HepG2 (cell line): ENCODE results near the gene SLC16A1.

Source experiments
- EZH2 ChIP-seq: conservative IDR thresholded peaks from 2 replicates; pipeline ENCODE4 v1.6.1; 2012; ENCODE audit warnings: mild to moderate bottlenecking, low read depth, low read length, moderate library complexity
- GABPA ChIP-seq, 2 experiments: IDR thresholded peaks; 2 replicates each; pipeline ENCODE4 v1.6.1; 2011 to 2016; ENCODE audit warnings: low read depth in 2 of 2, low read length in 1 of 2, missing biosample characterization in 1 of 2, missing genetic modification characterization in 1 of 2
- SRF ChIP-seq: IDR thresholded peaks from 2 replicates; pipeline ENCODE4 v1.6.1; 2011; ENCODE audit warnings: mild to moderate bottlenecking, low read depth, low read length, moderate library complexity
- TCF7 ChIP-seq: sonication (generic); IDR thresholded peaks from 2 replicates; pipeline ENCODE4 v1.6.1; 2016; ENCODE audit warnings: antibody characterized with exemption, low read depth
- THAP11 ChIP-seq: IDR thresholded peaks from 2 replicates; pipeline ENCODE4 v1.6.1; 2016; ENCODE audit warnings: missing biosample characterization, missing genetic modification reagents
- ZNF264 ChIP-seq: sonication (generic); formaldehyde crosslinking; IDR thresholded peaks from 2 replicates; pipeline ENCODE4 v1.4.0; 2020; ENCODE audit warnings: missing genetic modification reagents
- ZNF282 ChIP-seq: fragments of 450-650 bp; IDR thresholded peaks from 2 replicates; pipeline ENCODE4 v1.6.1; 2018; ENCODE audit not compliant: partially characterized antibody
- ZNF337 ChIP-seq: sonication (generic); formaldehyde crosslinking; IDR thresholded peaks from 2 replicates; pipeline ENCODE4 v1.5.1; 2020; ENCODE audit warnings: missing genetic modification reagents, low read depth, mild to moderate bottlenecking, borderline replicate concordance
- ZNF543 ChIP-seq: sonication (generic); formaldehyde crosslinking; IDR thresholded peaks from 2 replicates; pipeline ENCODE4 v1.4.0; 2020; ENCODE audit warnings: mild to moderate bottlenecking, missing genetic modification reagents
- TF ChIP-seq, protein P1 (sequence below): sonication (generic); formaldehyde crosslinking; IDR thresholded peaks from 2 replicates; pipeline ENCODE4 v1.8.0; 2022; ENCODE audit warnings: missing genetic modification reagents, mild to moderate bottlenecking, moderate library complexity, borderline replicate concordance
- TF ChIP-seq, protein P2 (sequence below): sonication (generic); formaldehyde crosslinking; IDR thresholded peaks from 2 replicates; pipeline ENCODE4 v1.5.0; 2020; ENCODE audit warnings: mild to moderate bottlenecking, missing genetic modification reagents, moderate library complexity
- TF ChIP-seq, protein P3 (sequence below), 2 experiments: fragments of 450-650 bp in 1 of 2; sonication (generic) in 1 of 2; formaldehyde crosslinking; IDR thresholded peaks; 2 replicates each; pipeline versions ENCODE4 v1.5.0 to v1.8.0; 2020 to 2022; ENCODE audit warnings: mild to moderate bottlenecking in 1 of 2, missing genetic modification reagents in 1 of 2
- TF ChIP-seq, protein P4 (sequence below): IDR thresholded peaks from 2 replicates; pipeline ENCODE4 v1.4.0; 2020; ENCODE audit warnings: mild to moderate bottlenecking, missing genetic modification reagents
- TF ChIP-seq, protein P5 (sequence below): IDR thresholded peaks from 2 replicates; pipeline ENCODE4 v1.6.1; 2018; ENCODE audit warnings: missing genetic modification reagents

DNA sequence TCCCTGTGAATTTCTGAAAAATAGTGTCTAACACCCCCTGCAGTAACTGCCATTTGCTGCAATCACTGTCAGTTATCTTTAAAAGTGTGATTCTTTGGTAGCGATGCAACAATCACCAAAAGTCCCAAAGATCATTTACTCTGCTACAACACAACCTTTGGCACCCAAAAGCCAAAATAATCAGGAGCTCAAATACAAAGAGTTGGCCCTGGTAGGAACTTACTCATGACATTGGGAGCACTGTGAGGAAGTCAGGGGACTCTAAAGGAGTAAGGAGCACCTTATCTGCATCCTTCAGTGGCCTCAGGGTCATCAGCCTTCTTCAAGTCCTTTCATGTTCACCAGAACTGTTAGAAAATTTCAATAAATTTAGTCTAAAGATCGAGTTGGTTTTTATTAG, 54.6 kb downstream of the SLC16A1 start:
- TF ChIP-seq, protein P1, sequence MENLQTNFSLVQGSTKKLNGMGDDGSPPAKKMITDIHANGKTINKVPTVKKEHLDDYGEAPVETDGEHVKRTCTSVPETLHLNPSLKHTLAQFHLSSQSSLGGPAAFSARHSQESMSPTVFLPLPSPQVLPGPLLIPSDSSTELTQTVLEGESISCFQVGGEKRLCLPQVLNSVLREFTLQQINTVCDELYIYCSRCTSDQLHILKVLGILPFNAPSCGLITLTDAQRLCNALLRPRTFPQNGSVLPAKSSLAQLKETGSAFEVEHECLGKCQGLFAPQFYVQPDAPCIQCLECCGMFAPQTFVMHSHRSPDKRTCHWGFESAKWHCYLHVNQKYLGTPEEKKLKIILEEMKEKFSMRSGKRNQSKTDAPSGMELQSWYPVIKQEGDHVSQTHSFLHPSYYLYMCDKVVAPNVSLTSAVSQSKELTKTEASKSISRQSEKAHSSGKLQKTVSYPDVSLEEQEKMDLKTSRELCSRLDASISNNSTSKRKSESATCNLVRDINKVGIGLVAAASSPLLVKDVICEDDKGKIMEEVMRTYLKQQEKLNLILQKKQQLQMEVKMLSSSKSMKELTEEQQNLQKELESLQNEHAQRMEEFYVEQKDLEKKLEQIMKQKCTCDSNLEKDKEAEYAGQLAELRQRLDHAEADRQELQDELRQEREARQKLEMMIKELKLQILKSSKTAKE (CRISPR knock-in tag) = no peak
- TF ChIP-seq, protein P2, sequence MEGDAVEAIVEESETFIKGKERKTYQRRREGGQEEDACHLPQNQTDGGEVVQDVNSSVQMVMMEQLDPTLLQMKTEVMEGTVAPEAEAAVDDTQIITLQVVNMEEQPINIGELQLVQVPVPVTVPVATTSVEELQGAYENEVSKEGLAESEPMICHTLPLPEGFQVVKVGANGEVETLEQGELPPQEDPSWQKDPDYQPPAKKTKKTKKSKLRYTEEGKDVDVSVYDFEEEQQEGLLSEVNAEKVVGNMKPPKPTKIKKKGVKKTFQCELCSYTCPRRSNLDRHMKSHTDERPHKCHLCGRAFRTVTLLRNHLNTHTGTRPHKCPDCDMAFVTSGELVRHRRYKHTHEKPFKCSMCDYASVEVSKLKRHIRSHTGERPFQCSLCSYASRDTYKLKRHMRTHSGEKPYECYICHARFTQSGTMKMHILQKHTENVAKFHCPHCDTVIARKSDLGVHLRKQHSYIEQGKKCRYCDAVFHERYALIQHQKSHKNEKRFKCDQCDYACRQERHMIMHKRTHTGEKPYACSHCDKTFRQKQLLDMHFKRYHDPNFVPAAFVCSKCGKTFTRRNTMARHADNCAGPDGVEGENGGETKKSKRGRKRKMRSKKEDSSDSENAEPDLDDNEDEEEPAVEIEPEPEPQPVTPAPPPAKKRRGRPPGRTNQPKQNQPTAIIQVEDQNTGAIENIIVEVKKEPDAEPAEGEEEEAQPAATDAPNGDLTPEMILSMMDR (CRISPR knock-in tag) = no peak
- TF ChIP-seq SRF = no peak
- no peak for TF ChIP-seq EZH2
- TF ChIP-seq, protein P3, sequence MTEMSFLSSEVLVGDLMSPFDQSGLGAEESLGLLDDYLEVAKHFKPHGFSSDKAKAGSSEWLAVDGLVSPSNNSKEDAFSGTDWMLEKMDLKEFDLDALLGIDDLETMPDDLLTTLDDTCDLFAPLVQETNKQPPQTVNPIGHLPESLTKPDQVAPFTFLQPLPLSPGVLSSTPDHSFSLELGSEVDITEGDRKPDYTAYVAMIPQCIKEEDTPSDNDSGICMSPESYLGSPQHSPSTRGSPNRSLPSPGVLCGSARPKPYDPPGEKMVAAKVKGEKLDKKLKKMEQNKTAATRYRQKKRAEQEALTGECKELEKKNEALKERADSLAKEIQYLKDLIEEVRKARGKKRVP (CRISPR knock-in tag; IDR thresholded peaks at IDR 0.05) = no peak
- TF ChIP-seq, protein P4, sequence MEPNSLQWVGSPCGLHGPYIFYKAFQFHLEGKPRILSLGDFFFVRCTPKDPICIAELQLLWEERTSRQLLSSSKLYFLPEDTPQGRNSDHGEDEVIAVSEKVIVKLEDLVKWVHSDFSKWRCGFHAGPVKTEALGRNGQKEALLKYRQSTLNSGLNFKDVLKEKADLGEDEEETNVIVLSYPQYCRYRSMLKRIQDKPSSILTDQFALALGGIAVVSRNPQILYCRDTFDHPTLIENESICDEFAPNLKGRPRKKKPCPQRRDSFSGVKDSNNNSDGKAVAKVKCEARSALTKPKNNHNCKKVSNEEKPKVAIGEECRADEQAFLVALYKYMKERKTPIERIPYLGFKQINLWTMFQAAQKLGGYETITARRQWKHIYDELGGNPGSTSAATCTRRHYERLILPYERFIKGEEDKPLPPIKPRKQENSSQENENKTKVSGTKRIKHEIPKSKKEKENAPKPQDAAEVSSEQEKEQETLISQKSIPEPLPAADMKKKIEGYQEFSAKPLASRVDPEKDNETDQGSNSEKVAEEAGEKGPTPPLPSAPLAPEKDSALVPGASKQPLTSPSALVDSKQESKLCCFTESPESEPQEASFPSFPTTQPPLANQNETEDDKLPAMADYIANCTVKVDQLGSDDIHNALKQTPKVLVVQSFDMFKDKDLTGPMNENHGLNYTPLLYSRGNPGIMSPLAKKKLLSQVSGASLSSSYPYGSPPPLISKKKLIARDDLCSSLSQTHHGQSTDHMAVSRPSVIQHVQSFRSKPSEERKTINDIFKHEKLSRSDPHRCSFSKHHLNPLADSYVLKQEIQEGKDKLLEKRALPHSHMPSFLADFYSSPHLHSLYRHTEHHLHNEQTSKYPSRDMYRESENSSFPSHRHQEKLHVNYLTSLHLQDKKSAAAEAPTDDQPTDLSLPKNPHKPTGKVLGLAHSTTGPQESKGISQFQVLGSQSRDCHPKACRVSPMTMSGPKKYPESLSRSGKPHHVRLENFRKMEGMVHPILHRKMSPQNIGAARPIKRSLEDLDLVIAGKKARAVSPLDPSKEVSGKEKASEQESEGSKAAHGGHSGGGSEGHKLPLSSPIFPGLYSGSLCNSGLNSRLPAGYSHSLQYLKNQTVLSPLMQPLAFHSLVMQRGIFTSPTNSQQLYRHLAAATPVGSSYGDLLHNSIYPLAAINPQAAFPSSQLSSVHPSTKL (CRISPR knock-in tag) = no peak
- TF ChIP-seq, protein P5, sequence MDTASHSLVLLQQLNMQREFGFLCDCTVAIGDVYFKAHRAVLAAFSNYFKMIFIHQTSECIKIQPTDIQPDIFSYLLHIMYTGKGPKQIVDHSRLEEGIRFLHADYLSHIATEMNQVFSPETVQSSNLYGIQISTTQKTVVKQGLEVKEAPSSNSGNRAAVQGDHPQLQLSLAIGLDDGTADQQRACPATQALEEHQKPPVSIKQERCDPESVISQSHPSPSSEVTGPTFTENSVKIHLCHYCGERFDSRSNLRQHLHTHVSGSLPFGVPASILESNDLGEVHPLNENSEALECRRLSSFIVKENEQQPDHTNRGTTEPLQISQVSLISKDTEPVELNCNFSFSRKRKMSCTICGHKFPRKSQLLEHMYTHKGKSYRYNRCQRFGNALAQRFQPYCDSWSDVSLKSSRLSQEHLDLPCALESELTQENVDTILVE = no peak
- TF ChIP-seq TCF7 = no peak
- TF ChIP-seq THAP11 = no peak
- no peak for TF ChIP-seq ZNF543 (CRISPR knock-in tag)
- TF ChIP-seq ZNF264 (CRISPR knock-in tag) = no peak
- no peak for TF ChIP-seq ZNF337 (CRISPR knock-in tag)
- no peak for TF ChIP-seq GABPA (IDR thresholded peaks at IDR 0.05; ENCODE audit: low read depth, low read length)
- TF ChIP-seq GABPA (CRISPR knock-in tag; IDR thresholded peaks at IDR 0.05; ENCODE audit: low read depth) = no peak
- TF ChIP-seq ZNF282 = no peak
